ENCODE data around the gene ZBTB3.

DNA sequence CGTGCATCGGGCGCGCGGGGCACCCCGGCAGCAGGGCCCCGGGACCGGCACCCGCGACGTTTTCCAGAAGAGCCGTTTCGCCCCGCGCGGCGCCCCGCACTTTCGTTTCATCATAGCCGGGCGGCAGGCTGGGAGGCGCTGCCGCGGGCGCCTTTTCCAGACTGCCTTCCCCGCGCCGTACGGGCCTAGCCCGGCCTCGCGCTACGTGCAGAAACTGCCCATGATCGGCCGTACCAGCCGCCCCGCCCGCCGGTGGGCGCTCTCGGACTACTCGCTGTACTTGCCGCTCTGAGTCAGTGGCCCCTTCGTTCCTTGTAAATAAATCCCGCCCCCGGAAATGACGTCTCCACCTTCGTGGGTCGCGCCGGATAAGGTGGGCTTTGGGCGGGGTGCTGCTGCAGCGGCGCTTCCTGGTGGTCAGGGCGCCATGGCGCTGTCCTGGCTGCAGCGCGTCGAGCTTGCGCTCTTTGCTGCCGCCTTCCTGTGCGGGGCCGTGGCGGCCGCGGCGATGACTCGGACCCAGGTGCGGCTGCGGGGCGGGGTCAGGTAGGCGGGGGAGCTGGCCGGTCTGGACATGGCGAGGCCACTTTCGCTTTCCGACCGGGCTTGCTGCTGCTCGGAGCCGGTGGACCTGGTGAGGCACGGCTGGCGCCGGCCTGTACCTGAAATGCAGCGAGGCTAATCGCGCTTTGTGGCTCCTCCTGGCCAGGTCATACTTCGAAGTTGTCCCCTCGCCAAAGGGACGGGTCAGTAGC lies 33.2 kb upstream of the ZBTB3 start, which contains the start of gene TMEM179B:
- TF ChIP-seq SNRNP70 (optimal IDR thresholded peaks at IDR 0.05; ENCODE audit: low read depth, low read length) (no peak), ZSCAN29 (IDR thresholded peaks at IDR 0.05) (no peak), ZC3H11A (IDR thresholded peaks at IDR 0.05; ENCODE audit: low read depth, low read length) (no peak)

All from K562 (cell line).